Trophoblast cell (in vitro differentiated cells and primary cell): ENCODE measurements around the gene MAN1C1.

Experiments
- DNase-seq, 2 donors: peaks; one replicate each; pipeline ENCODE4 v3.0.0-alpha.2; 2016
- H2AFZ ChIP-seq: 2 replicates; pipeline ENCODE4 v1.6.1; 2013; ENCODE audit warnings: low read length, moderate library complexity, mild to moderate bottlenecking; ENCODE audit not compliant: insufficient read depth, poor library complexity
- H2AK5ac ChIP-seq: 2 replicates; pipeline ENCODE4 v1.6.1; 2013; ENCODE audit warnings: mild to moderate bottlenecking, low read length
- H2BK120ac ChIP-seq: 2 replicates; pipeline ENCODE4 v1.6.1; 2013; ENCODE audit warnings: low read length, mild to moderate bottlenecking, moderate library complexity; ENCODE audit not compliant: insufficient read depth, poor library complexity
- H2BK12ac ChIP-seq: 2 replicates; pipeline ENCODE4 v1.6.1; 2013; ENCODE audit warnings: mild to moderate bottlenecking, low read length, moderate library complexity
- H2BK5ac ChIP-seq: 2 replicates; pipeline ENCODE4 v1.6.1; 2013; ENCODE audit warnings: low read length, low read depth, moderate library complexity, mild to moderate bottlenecking; ENCODE audit not compliant: poor library complexity
- H3K14ac ChIP-seq: 2 replicates; pipeline ENCODE4 v1.6.1; 2013; ENCODE audit warnings: mild to moderate bottlenecking, low read length
- H3K18ac ChIP-seq: 2 replicates; pipeline ENCODE4 v1.6.1; 2013; ENCODE audit warnings: mild to moderate bottlenecking, low read length
- H3K23ac ChIP-seq: 2 replicates; pipeline ENCODE4 v1.6.1; 2013; ENCODE audit warnings: low read length
- H3K27ac ChIP-seq: 2 replicates; pipeline ENCODE4 v1.5.1; 2013; ENCODE audit warnings: low read depth, mild to moderate bottlenecking, inconsistent platforms, low read length, moderate library complexity
- H3K27me3 ChIP-seq: 2 replicates; pipeline ENCODE4 v1.6.1; 2013; ENCODE audit warnings: inconsistent platforms, mild to moderate bottlenecking, low read length, moderate library complexity; ENCODE audit not compliant: insufficient read depth
- H3K36me3 ChIP-seq, 2 experiments: 1 replicate in 1 of 2; 2 replicates in 1 of 2; pipeline ENCODE4 v1.6.1; 2013; ENCODE audit warnings: low read length in 2 of 2, mild to moderate bottlenecking in 2 of 2, moderate library complexity in 1 of 2; ENCODE audit not compliant: insufficient read depth in 2 of 2, control insufficient read depth in 1 of 2
- H3K4ac ChIP-seq: 2 replicates; pipeline ENCODE4 v1.6.1; 2013; ENCODE audit warnings: low read depth, mild to moderate bottlenecking, low read length, moderate library complexity
- H3K4me1 ChIP-seq, 2 experiments: 1 replicate in 1 of 2; 2 replicates in 1 of 2; pipeline ENCODE4 v1.6.1; 2013; ENCODE audit warnings: low read length in 2 of 2, mild to moderate bottlenecking in 2 of 2, moderate library complexity in 1 of 2; ENCODE audit not compliant: insufficient read depth in 2 of 2, control insufficient read depth in 1 of 2
- H3K4me2 ChIP-seq: 2 replicates; pipeline ENCODE4 v1.6.1; 2013; ENCODE audit warnings: inconsistent platforms, mild to moderate bottlenecking, low read length, moderate library complexity
- H3K4me3 ChIP-seq: 2 replicates; pipeline ENCODE4 v1.5.1; 2013; ENCODE audit warnings: mild to moderate bottlenecking, low read depth, low read length, inconsistent platforms
- H3K79me1 ChIP-seq: one replicate; pipeline ENCODE4 v1.6.1; 2013; ENCODE audit warnings: low read length
- H3K79me2 ChIP-seq: 2 replicates; pipeline ENCODE4 v1.6.1; 2013; ENCODE audit warnings: low read length, mild to moderate bottlenecking; ENCODE audit not compliant: control insufficient read depth, insufficient read depth, poor library complexity
- H3K9ac ChIP-seq: 2 replicates; pipeline ENCODE4 v1.6.1; 2013; ENCODE audit warnings: mild to moderate bottlenecking, low read length
- H3K9me3 ChIP-seq: 2 replicates; pipeline ENCODE4 v1.6.1; 2013; ENCODE audit warnings: low read depth, mild to moderate bottlenecking, control low read depth, inconsistent platforms, low read length; ENCODE audit not compliant: insufficient read depth
- H4K12ac ChIP-seq: 2 replicates; pipeline ENCODE4 v1.6.1; 2013; ENCODE audit warnings: low read depth, mild to moderate bottlenecking, low read length, moderate library complexity
- H4K8ac ChIP-seq: 2 replicates; pipeline ENCODE4 v1.6.1; 2013; ENCODE audit warnings: low read depth, mild to moderate bottlenecking, low read length, moderate library complexity
- H4K91ac ChIP-seq: one replicate; pipeline ENCODE4 v1.6.1; 2013; ENCODE audit warnings: low read depth, mild to moderate bottlenecking, low read length, moderate library complexity
- WGBS: extraction: QIAGEN DNeasy Blood & Tissue Kit; methylation state at CpG from one replicate; pipeline ENCODE4 v1.1.7; 2013; ENCODE audit warnings: missing lambda C conversion rate; ENCODE audit not compliant: insufficient read length, insufficient coverage; ENCODE audit errors: extremely low coverage; 5-methylcytosine and 5-hydroxymethylcytosine counted together

The MAN1C1 gene

DNA sequence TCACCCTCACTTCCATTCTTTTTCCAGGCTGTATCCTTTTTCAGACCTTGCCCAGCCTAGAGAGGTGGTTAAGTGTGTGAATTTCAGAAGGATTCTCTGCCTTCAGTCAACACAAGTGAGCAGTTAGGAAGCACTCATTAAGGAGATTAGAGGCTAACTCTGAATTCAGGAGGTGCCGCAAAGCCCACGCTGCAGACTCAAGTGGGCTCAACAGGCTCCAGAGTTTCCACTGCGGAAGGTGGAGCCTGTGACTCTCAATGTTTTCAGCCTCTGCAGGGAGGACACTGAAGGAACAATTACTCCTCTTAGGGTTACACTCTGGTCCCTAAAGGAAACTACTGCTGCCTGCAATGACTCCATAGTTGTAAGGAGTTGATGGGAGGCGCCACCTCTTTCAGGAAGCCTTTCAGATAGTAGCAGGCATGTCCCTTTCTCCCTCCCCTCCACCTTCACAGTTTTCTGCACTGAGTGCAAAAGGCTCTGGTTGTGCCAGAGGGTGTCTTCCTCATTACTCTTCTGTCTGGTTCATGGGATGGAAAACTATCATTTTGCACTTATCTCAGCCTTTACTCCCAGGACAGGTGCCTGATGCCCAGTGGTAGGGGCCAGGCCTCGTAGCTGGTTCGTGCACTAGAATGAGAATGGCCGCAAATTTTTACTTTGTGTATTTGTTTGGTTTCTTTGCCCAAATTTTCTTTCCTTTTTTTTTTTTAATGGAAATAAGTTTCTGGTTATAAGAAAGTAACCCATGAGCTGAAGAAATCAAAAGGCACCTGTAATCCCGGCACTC, 128.2 kb downstream of the MAN1C1 start:
- no peak overlapping the region for H4K8ac ChIP-seq
- no peak overlapping the region for H3K4me3 ChIP-seq
- no peaks in the 10 kb centered on the region for H3K79me1 ChIP-seq
- H3K9ac ChIP-seq: no peak overlapping the region
- H3K27me3 ChIP-seq: no peaks in the 10 kb centered on the region
- H3K18ac ChIP-seq: no peak overlapping the region
- no peak overlapping the region for H3K4me2 ChIP-seq
- no peak overlapping the region for H3K4ac ChIP-seq
- H3K79me2 ChIP-seq: no peaks in the 10 kb centered on the region
- H3K23ac ChIP-seq: no peak overlapping the region
- no peak overlapping the region for H4K12ac ChIP-seq
- H3K36me3 ChIP-seq: no peaks in the 10 kb centered on the region
- H3K9me3 ChIP-seq: no peaks in the 10 kb centered on the region
- H2BK12ac ChIP-seq: no peak overlapping the region
- no CpG with 5 or more reads among the region's 8 CpGs for WGBS
- H4K91ac ChIP-seq: no peak overlapping the region
- no peak overlapping the region for H2BK120ac ChIP-seq
- H3K27ac ChIP-seq: no peak overlapping the region
- H2AFZ ChIP-seq: no peak overlapping the region
- no peak overlapping the region for H2BK5ac ChIP-seq
- H3K14ac ChIP-seq: no peak overlapping the region
- no peak for DNase-seq
- no peaks in the 10 kb centered on the region for H3K4me1 ChIP-seq
- H2AK5ac ChIP-seq: no peak overlapping the region

GRCh38 chr1:25746299-25747045, 129.9 kb downstream of the MAN1C1 start:
- H3K27ac ChIP-seq: no peak overlapping the region
- H2AFZ ChIP-seq: no peak overlapping the region
- H3K79me1 ChIP-seq: no peaks in the 10 kb centered on the region
- no peak overlapping the region for H2BK120ac ChIP-seq
- H3K14ac ChIP-seq: no peak overlapping the region
- no CpG with 5 or more reads among the region's 22 CpGs for WGBS
- H4K91ac ChIP-seq: no peak overlapping the region
- no peak overlapping the region for H3K23ac ChIP-seq
- no peaks in the 10 kb centered on the region for H3K4me1 ChIP-seq
- no peak overlapping the region for H3K4me3 ChIP-seq
- no peak overlapping the region for H4K8ac ChIP-seq
- H3K4me2 ChIP-seq: no peak overlapping the region
- H3K9me3 ChIP-seq: no peaks in the 10 kb centered on the region
- no peak overlapping the region for H3K9ac ChIP-seq
- H3K27me3 ChIP-seq: no peaks in the 10 kb centered on the region
- no peak for DNase-seq
- H3K79me2 ChIP-seq: no peaks in the 10 kb centered on the region
- H2BK5ac ChIP-seq: no peak overlapping the region
- H3K4ac ChIP-seq: no peak overlapping the region
- H2AK5ac ChIP-seq: no peak overlapping the region
- H2BK12ac ChIP-seq: no peak overlapping the region
- H3K36me3 ChIP-seq: no peaks in the 10 kb centered on the region
- no peak overlapping the region for H4K12ac ChIP-seq
- H3K18ac ChIP-seq: no peak overlapping the region

DNA sequence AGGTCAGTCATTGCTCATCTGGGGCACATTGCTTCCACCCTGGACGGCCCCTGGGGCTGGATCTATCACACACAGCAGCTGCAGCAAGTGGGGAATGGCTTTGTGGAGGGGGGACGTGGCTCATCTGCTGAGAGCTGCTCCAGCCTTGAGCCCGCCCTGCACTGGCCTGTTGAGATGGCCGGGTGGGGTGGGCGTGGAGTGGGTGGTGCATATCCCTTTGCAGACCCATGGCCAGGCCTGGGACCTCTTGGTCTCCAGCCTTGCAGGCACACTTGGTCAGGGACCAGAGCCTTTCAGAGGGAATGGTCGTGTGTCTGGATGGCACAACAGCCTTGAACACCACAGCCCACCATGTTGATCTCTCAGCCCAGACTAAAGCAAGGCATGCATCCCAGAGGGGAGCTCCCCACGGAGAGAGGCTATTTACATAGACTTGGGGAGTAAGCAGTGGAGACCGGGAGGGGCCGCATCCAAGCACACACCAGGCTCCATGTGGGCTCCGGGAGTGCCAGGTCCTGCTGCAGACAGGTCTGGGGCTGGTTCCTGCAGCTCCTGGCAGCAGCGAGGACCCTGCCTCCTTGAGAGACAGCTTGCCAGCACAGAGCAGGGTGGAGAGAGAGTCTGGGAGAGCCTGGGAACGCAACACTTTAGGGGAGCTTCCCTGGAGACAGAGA, 130.6 kb downstream of the MAN1C1 start:
- Histone ChIP-seq H4K12ac (no peak overlapping the region), H4K8ac (no peak overlapping the region), H3K4me3 (no peak overlapping the region), H3K9ac (no peak overlapping the region), H2AK5ac (no peak overlapping the region), H2BK5ac (no peak overlapping the region), H3K4me1 (no peaks in the 10 kb centered on the region), H3K18ac (no peak overlapping the region), H3K79me2 (no peaks in the 10 kb centered on the region), H2BK120ac (no peak overlapping the region), H3K27ac (no peak overlapping the region), H4K91ac (no peak overlapping the region), H3K36me3 (no peaks in the 10 kb centered on the region), H3K79me1 (no peaks in the 10 kb centered on the region), H3K9me3 (no peaks in the 10 kb centered on the region), H3K23ac (no peak overlapping the region), H3K27me3 (no peaks in the 10 kb centered on the region), H3K4ac (no peak overlapping the region), H2BK12ac (no peak overlapping the region), H2AFZ (no peak overlapping the region), H3K4me2 (no peak overlapping the region), H3K14ac (no peak overlapping the region)
- no CpG with 5 or more reads among the region's 12 CpGs for WGBS
- DNase-seq: no peak

- DNase-seq: peak; percentile 33 to 81
- H2AFZ ChIP-seq: no peak overlapping the region
These were observed 132.1 kb downstream of the MAN1C1 start for GRCh38 chr1:25748531-25749205.

More at GRCh38 chr1:25748531-25749205, 132.1 kb downstream of the MAN1C1 start:
- Histone ChIP-seq H3K4me1 (no peaks in the 10 kb centered on the region), H4K91ac (no peak overlapping the region), H3K79me2 (no peaks in the 10 kb centered on the region), H4K8ac (no peak overlapping the region), H3K18ac (no peak overlapping the region), H3K4ac (no peak overlapping the region), H3K27me3 (no peaks in the 10 kb centered on the region), H2AK5ac (no peak overlapping the region), H3K27ac (no peak overlapping the region), H4K12ac (no peak overlapping the region), H2BK5ac (no peak overlapping the region), H3K14ac (no peak overlapping the region), H3K4me3 (no peak overlapping the region), H3K36me3 (no peaks in the 10 kb centered on the region), H3K9me3 (no peaks in the 10 kb centered on the region), H3K23ac (no peak overlapping the region), H2BK12ac (no peak overlapping the region), H2BK120ac (no peak overlapping the region), H3K79me1 (no peaks in the 10 kb centered on the region), H3K4me2 (no peak overlapping the region), H3K9ac (no peak overlapping the region)
- no CpG with 5 or more reads among the region's 8 CpGs for WGBS
